ENCODE measurements around the gene ZFAND2A. TPM values are rescaled to one million over a fixed set of nuclear protein-coding genes. Genes with fewer than 3 reads are reported as not detected.

The ZFAND2A gene
- total RNA-seq, 2 experiments from 2014 or later, result 92.3 to 92.5 TPM

GRCh38 chr7:1124816-1125602 lies 35.0 kb downstream of the ZFAND2A start:
- DNase-seq, result no peak
- CTCF ChIA-PET, result no interaction called here
- TF ChIP-seq CTCF (IDR thresholded peaks at IDR 0.05), result no peak

GRCh38 chr7:1124164-1124563 lies 35.8 kb downstream of the ZFAND2A start:
- ATAC-seq (ENCODE audit: poor library complexity), result no peak
- TF ChIP-seq CTCF (IDR thresholded peaks at IDR 0.05), result no peak
- intact Hi-C loops (cut with DNase I, micrococcal nuclease), result no loop called here

More at GRCh38 chr7:1124816-1125602, 35.0 kb downstream of the ZFAND2A start:
- H3K4me1 Mint-ChIP-seq (ENCODE audit: low read depth), result no peaks in the 10 kb centered on the region
- Histone ChIP-seq H3K27me3 (ENCODE audit: control insufficient read depth in 1 of 2, insufficient read depth in 2 of 2, low read length in 2 of 2) (no peaks in the 10 kb centered on the region), H3K9me3 (ENCODE audit: control insufficient read depth in 1 of 2, insufficient read depth in 1 of 2, low read length in 2 of 2) (no peaks in the 10 kb centered on the region), H3K27ac (ENCODE audit: low read depth in 1 of 2, low read length in 2 of 2) (no peak overlapping the region), H3K36me3 (ENCODE audit: insufficient read depth, low read length) (peaks cover 12% of the 10 kb centered on the region), H3K4me3 (ENCODE audit: low read length) (no peak overlapping the region), H3K4me1 (ENCODE audit: insufficient read depth, low read length) (no peaks in the 10 kb centered on the region)
- no peak overlapping the region for H3K4me3 Mint-ChIP-seq
- H3K9me3 Mint-ChIP-seq, result no peaks in the 10 kb centered on the region
- POLR2A ChIA-PET, result no interaction called here
- H3K36me3 Mint-ChIP-seq (ENCODE audit: low read depth), result peaks cover 13% of the 10 kb centered on the region
- H3K27ac Mint-ChIP-seq, result no peak overlapping the region
- intact Hi-C loops (cut with DNase I, micrococcal nuclease), result no loop called here
- no peaks in the 10 kb centered on the region for H3K27me3 Mint-ChIP-seq
- no peak for ATAC-seq (ENCODE audit: poor library complexity)

GRCh38 chr7:1123715-1124114 lies 36.3 kb downstream of the ZFAND2A start:
- Mint-ChIP-seq H3K27me3 (no peaks in the 10 kb centered on the region), H3K27ac (no peak overlapping the region), H3K4me1 (ENCODE audit: low read depth) (peaks cover 8% of the 10 kb centered on the region), H3K36me3 (ENCODE audit: low read depth) (peaks cover 13% of the 10 kb centered on the region), H3K9me3 (no peaks in the 10 kb centered on the region), H3K4me3 (no peak overlapping the region)
- intact Hi-C loops (cut with DNase I, micrococcal nuclease), result no loop called here
- Histone ChIP-seq H3K36me3 (ENCODE audit: insufficient read depth, low read length) (peaks cover 12% of the 10 kb centered on the region), H3K27ac (ENCODE audit: low read depth in 1 of 2, low read length in 2 of 2) (no peak overlapping the region), H3K9me3 (ENCODE audit: control insufficient read depth in 1 of 2, insufficient read depth in 1 of 2, low read length in 2 of 2) (no peaks in the 10 kb centered on the region), H3K4me1 (ENCODE audit: insufficient read depth, low read length) (peaks cover 4% of the 10 kb centered on the region), H3K27me3 (ENCODE audit: control insufficient read depth in 1 of 2, insufficient read depth in 2 of 2, low read length in 2 of 2) (no peaks in the 10 kb centered on the region), H3K4me3 (ENCODE audit: low read length) (no peak overlapping the region)
- TF ChIP-seq CTCF (IDR thresholded peaks at IDR 0.05), result no peak
- POLR2A ChIA-PET, result no interaction called here
- ATAC-seq (ENCODE audit: poor library complexity) (no peak), DNase-seq (no peak)
- CTCF ChIA-PET, result interaction anchor here (0.8 kb wide), 1 partner anchor 59 kb away, joined by 3 read pairs; no protein-coding TSS in a partner anchor

More at GRCh38 chr7:1124164-1124563, 35.8 kb downstream of the ZFAND2A start:
- Histone ChIP-seq H3K4me3 (ENCODE audit: low read length) (no peak overlapping the region), H3K27ac (ENCODE audit: low read depth in 1 of 2, low read length in 2 of 2) (no peak overlapping the region), H3K4me1 (ENCODE audit: insufficient read depth, low read length) (peaks cover 3% of the 10 kb centered on the region), H3K27me3 (ENCODE audit: control insufficient read depth in 1 of 2, insufficient read depth in 2 of 2, low read length in 2 of 2) (no peaks in the 10 kb centered on the region), H3K9me3 (ENCODE audit: control insufficient read depth in 1 of 2, insufficient read depth in 1 of 2, low read length in 2 of 2) (no peaks in the 10 kb centered on the region), H3K36me3 (ENCODE audit: insufficient read depth, low read length) (peaks cover 12% of the 10 kb centered on the region)
- Mint-ChIP-seq H3K4me1 (ENCODE audit: low read depth) (peaks cover 5% of the 10 kb centered on the region), H3K4me3 (no peak overlapping the region), H3K36me3 (ENCODE audit: low read depth) (peaks cover 13% of the 10 kb centered on the region), H3K27ac (no peak overlapping the region), H3K9me3 (no peaks in the 10 kb centered on the region), H3K27me3 (no peaks in the 10 kb centered on the region)
- ChIA-PET POLR2A (no interaction called here), CTCF (interaction anchor here (0.8 kb wide), 1 partner anchor 59 kb away, joined by 3 read pairs; no protein-coding TSS in a partner anchor)
- no peak for DNase-seq

Data from CD4-positive, alpha-beta T cell (primary cell).